Activated naive CD8-positive, alpha-beta T cell (primary cell): ENCODE measurements around the gene ARMH3.

ENCODE experiments used
- H3K27ac Mint-ChIP-seq: one replicate; pipeline ENCODE4 v1.8.0; 2021; ENCODE audit warnings: mixed read lengths
- H3K27me3 Mint-ChIP-seq: one replicate; pipeline ENCODE4 v1.8.0; 2021; ENCODE audit warnings: mixed read lengths
- H3K36me3 Mint-ChIP-seq: one replicate; pipeline ENCODE4 v1.8.0; 2021; ENCODE audit warnings: mixed read lengths
- H3K4me1 Mint-ChIP-seq: one replicate; pipeline ENCODE4 v1.8.0; 2021; ENCODE audit warnings: low read depth, mixed read lengths
- H3K4me3 Mint-ChIP-seq: one replicate; pipeline ENCODE4 v1.8.0; 2021; ENCODE audit warnings: mild to moderate bottlenecking, mixed read lengths
- H3K9me3 Mint-ChIP-seq: one replicate; pipeline ENCODE4 v1.8.0; 2021; ENCODE audit warnings: low read depth, mixed read lengths

Gene ARMH3

GRCh38 chr10:101920546-101920945 is 135.4 kb downstream of the ARMH3 start:
- Mint-ChIP-seq H3K27me3 (no peaks in the 10 kb centered on the region), H3K27ac (no peak overlapping the region), H3K36me3 (peaks cover 4% of the 10 kb centered on the region), H3K4me1 (no peaks in the 10 kb centered on the region), H3K9me3 (no peaks in the 10 kb centered on the region), H3K4me3 (no peak overlapping the region)

GRCh38 chr10:101919026-101919770 is 136.8 kb downstream of the ARMH3 start:
- no peaks in the 10 kb centered on the region for H3K4me1 Mint-ChIP-seq
- no peak overlapping the region for H3K27ac Mint-ChIP-seq
- H3K4me3 Mint-ChIP-seq: no peak overlapping the region
- no peaks in the 10 kb centered on the region for H3K27me3 Mint-ChIP-seq
- peaks cover 6% of the 10 kb centered on the region for H3K36me3 Mint-ChIP-seq
- H3K9me3 Mint-ChIP-seq: no peaks in the 10 kb centered on the region

- Mint-ChIP-seq H3K9me3 (no peaks in the 10 kb centered on the region), H3K36me3 (peaks cover 7% of the 10 kb centered on the region), H3K4me3 (no peak overlapping the region), H3K4me1 (no peaks in the 10 kb centered on the region), H3K27me3 (no peaks in the 10 kb centered on the region), H3K27ac (no peak overlapping the region)
These were observed 143.3 kb downstream of the ARMH3 start for GRCh38 chr10:101912561-101913179.

DNA sequence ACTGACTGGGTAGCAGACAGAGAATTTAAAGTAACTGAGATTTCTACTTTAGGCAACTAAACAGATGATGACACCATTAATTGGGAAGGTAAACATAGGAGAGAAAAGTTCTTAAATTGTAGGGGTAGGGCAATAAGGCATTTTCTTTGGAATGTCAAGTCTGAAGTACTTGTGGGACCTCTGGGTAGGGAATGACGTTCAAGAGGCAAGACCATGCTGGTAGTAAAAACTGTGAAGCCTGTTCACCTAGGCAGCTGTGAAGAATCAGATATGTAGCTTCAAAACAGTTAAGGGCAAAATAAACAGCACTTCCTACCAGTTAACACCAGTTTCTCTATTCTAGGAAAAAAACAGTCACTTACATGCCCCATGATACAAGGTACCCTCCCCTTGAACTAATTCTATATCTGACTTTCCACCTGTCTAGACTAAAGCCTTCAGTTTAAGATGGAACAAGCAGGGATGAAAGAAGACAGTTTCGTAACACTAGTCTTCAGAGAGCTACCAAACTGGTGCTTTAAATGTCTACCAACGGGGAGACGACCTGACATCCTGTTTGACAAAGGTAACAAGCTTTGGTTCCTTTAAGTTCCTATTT is 149.3 kb downstream of the ARMH3 start:
- peaks cover 11% of the 10 kb centered on the region for H3K36me3 Mint-ChIP-seq
- no peak overlapping the region for H3K4me3 Mint-ChIP-seq
- H3K27me3 Mint-ChIP-seq: no peaks in the 10 kb centered on the region
- H3K27ac Mint-ChIP-seq: no peak overlapping the region
- no peaks in the 10 kb centered on the region for H3K9me3 Mint-ChIP-seq
- peaks cover 2% of the 10 kb centered on the region for H3K4me1 Mint-ChIP-seq

DNA sequence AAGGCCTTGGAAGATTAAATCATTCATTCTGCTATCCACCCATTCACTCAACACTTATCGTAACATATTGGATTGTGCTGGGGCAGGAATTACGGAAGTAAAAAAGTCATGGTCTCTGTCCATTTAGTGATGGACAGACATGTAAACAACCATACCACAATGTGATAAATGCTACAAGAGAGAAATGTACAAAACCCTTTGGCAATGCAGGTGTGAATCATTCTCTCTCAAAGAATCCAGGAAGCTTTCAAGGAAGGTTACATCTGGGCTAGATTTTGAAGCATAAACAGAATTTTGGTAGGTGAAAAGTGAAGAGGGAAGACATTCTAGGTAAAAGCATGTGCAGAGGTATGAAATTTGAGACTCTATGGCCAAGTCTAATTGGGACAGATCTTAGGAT is 150.7 kb downstream of the ARMH3 start:
- no peaks in the 10 kb centered on the region for H3K9me3 Mint-ChIP-seq
- no peak overlapping the region for H3K4me3 Mint-ChIP-seq
- peaks cover 8% of the 10 kb centered on the region for H3K36me3 Mint-ChIP-seq
- H3K4me1 Mint-ChIP-seq: peaks cover 2% of the 10 kb centered on the region
- H3K27me3 Mint-ChIP-seq: no peaks in the 10 kb centered on the region
- H3K27ac Mint-ChIP-seq: no peak overlapping the region

- Mint-ChIP-seq H3K4me1 (peaks cover 2% of the 10 kb centered on the region), H3K4me3 (no peak overlapping the region), H3K36me3 (peaks cover 6% of the 10 kb centered on the region), H3K27ac (no peak overlapping the region), H3K27me3 (no peaks in the 10 kb centered on the region), H3K9me3 (no peaks in the 10 kb centered on the region)
These were observed 152.0 kb downstream of the ARMH3 start for GRCh38 chr10:101903827-101904550.

- no peak overlapping the region for H3K27ac Mint-ChIP-seq
- H3K27me3 Mint-ChIP-seq: no peaks in the 10 kb centered on the region
- no peak overlapping the region for H3K4me3 Mint-ChIP-seq
- H3K9me3 Mint-ChIP-seq: no peaks in the 10 kb centered on the region
- peaks cover 6% of the 10 kb centered on the region for H3K36me3 Mint-ChIP-seq
- H3K4me1 Mint-ChIP-seq: peaks cover 2% of the 10 kb centered on the region
These were observed 153.2 kb downstream of the ARMH3 start for GRCh38 chr10:101902820-101903145.

DNA sequence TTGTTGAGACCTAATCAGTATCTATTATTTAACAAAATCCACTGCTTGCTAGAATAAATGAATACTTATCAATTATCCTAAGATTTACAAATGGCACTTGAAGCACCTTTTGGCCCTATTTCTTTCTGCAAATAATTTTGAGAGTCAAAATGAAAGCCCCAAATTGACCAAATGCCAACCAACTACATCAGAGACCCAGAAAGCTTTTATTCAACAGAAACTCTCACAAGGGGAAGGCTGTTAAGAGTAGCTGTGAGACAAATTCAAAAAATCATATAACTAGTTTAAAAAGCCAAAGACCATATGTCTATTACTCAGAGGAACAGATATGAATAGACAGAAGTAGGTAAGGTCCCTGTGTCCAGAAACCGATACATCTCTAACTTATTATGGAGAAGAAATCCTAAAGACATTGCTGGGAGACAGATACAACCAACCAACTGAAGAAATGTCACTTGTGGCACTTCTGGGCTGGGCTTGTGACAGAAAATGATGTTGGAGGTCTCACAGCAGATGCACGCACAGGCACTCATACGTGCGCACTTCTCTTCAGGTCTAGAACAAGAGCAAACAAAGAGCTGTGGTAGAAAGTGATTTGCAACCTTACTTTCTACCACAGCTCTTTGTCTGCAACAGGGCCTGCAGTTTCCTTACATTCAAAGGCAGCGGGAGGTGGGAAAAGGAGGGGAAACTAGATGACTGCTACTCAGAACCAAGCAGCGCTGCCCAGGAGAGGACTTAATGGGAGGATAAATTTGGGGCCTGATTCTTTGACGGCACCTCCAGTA is 153.7 kb downstream of the ARMH3 start:
- peaks cover 2% of the 10 kb centered on the region for H3K4me1 Mint-ChIP-seq
- no peaks in the 10 kb centered on the region for H3K9me3 Mint-ChIP-seq
- no peaks in the 10 kb centered on the region for H3K27me3 Mint-ChIP-seq
- H3K27ac Mint-ChIP-seq: no peak overlapping the region
- peaks cover 6% of the 10 kb centered on the region for H3K36me3 Mint-ChIP-seq
- no peak overlapping the region for H3K4me3 Mint-ChIP-seq

GRCh38 chr10:101901340-101901739 is 154.6 kb downstream of the ARMH3 start:
- H3K4me1 Mint-ChIP-seq: peaks cover 1% of the 10 kb centered on the region
- H3K4me3 Mint-ChIP-seq: no peak overlapping the region
- H3K27ac Mint-ChIP-seq: no peak overlapping the region
- H3K27me3 Mint-ChIP-seq: no peaks in the 10 kb centered on the region
- peaks cover 8% of the 10 kb centered on the region for H3K36me3 Mint-ChIP-seq
- H3K9me3 Mint-ChIP-seq: no peaks in the 10 kb centered on the region

- H3K4me1 Mint-ChIP-seq: peaks cover 14% of the 10 kb centered on the region
- no peak overlapping the region for H3K4me3 Mint-ChIP-seq
- no peaks in the 10 kb centered on the region for H3K9me3 Mint-ChIP-seq
- no peak overlapping the region for H3K27ac Mint-ChIP-seq
- H3K36me3 Mint-ChIP-seq: peaks cover 3% of the 10 kb centered on the region
- no peaks in the 10 kb centered on the region for H3K27me3 Mint-ChIP-seq
These were observed 158.3 kb downstream of the ARMH3 start for GRCh38 chr10:101897633-101898032.

DNA sequence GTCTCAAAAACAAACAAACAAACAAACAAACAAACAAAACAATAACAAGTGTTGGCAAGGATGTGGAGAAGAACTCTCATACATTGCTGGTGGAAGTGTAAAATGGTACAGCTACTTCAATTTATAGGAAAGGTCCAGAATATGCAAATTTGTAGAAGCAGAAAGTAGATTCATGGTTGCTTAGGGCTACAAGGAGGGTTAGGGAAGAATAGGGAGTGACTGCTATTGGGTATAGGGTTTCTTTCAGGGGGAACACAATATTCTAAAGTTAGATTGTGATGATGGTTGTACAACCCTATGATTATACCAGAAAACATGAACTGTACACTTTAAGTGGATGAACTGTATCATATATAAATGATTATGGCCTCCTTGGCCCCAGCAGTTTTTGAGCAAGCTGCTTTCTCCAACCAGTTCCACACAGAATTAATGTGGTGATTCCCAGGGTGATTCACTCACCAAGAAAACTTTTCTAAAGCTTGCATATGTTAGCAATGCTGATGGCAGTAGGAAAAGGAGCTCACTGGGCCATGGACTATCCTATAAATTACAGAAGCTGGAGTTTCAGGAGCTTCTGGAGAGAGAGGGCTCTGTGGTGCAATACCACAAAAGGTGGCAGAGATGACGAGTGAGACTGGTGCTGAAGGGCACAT is 159.6 kb downstream of the ARMH3 start:
- H3K9me3 Mint-ChIP-seq: no peaks in the 10 kb centered on the region
- no peak overlapping the region for H3K4me3 Mint-ChIP-seq
- no peaks in the 10 kb centered on the region for H3K27me3 Mint-ChIP-seq
- no peak overlapping the region for H3K27ac Mint-ChIP-seq
- peaks cover 3% of the 10 kb centered on the region for H3K36me3 Mint-ChIP-seq
- peaks cover 14% of the 10 kb centered on the region for H3K4me1 Mint-ChIP-seq

DNA sequence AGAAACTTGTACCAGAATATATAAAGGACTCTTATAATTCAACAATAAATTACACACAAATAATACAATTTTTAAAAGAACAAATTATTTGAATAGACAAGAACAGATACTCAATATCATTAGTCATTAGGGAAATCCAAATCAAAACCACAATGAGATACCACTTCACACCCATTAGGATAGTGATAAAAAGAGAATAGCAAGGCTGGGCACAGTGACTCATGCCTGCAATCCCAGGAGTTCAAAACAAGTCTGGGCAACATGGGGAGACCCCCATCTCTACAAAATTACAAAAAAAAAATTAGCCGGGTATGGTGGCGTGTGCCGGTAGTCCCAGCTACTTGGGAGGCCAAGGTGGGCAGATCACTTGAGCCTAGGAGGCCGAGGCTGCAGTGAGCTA is 160.2 kb downstream of the ARMH3 start:
- H3K27ac Mint-ChIP-seq: no peak overlapping the region
- H3K9me3 Mint-ChIP-seq: no peaks in the 10 kb centered on the region
- peaks cover 14% of the 10 kb centered on the region for H3K4me1 Mint-ChIP-seq
- no peaks in the 10 kb centered on the region for H3K27me3 Mint-ChIP-seq
- no peak overlapping the region for H3K4me3 Mint-ChIP-seq
- peaks cover 3% of the 10 kb centered on the region for H3K36me3 Mint-ChIP-seq

DNA sequence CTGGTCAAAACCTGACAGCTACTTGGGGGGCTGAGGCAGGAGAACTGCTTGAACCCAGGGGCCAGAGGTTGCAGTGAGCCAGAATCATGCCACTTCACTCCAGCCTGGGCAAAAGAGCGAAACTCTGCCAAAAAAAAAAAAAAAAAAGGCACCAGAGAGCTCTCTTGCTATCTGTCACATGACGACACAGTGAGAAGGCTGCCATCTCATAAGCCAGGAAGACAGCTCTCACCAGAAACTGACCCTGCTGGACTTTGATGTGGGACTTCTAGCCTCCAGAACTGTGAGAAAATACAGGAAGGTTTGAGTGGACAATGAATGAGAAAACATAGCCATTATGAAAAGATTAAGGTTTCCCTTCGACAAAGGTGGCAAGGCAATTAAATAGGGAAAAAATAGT is 161.2 kb downstream of the ARMH3 start:
- no peak overlapping the region for H3K4me3 Mint-ChIP-seq
- peaks cover 3% of the 10 kb centered on the region for H3K36me3 Mint-ChIP-seq
- no peaks in the 10 kb centered on the region for H3K9me3 Mint-ChIP-seq
- peaks cover 14% of the 10 kb centered on the region for H3K4me1 Mint-ChIP-seq
- no peaks in the 10 kb centered on the region for H3K27me3 Mint-ChIP-seq
- H3K27ac Mint-ChIP-seq: peak overlapping the region; percentile 34

DNA sequence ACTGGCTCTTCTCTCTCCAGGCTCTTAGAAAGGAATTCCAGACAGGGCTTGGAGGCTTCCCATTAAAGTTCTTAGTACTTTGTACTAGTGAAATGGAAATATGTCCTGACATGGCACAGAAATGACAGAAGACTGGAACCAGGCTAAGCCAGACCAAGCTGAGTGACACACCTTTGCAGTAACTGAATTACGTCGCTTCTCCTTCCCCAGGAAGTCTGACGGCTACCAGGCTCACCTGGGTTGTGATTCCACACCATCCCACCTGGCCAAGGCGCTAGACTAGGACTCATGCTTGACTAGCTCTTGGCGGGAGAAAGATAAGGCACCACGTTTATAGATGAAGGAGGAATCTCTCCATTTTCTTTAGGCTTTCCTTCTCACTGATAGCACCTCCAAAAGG is 161.7 kb downstream of the ARMH3 start:
- Mint-ChIP-seq H3K36me3 (peaks cover 3% of the 10 kb centered on the region), H3K4me3 (no peak overlapping the region), H3K27me3 (no peaks in the 10 kb centered on the region), H3K27ac (no peak overlapping the region), H3K4me1 (peaks cover 14% of the 10 kb centered on the region), H3K9me3 (no peaks in the 10 kb centered on the region)
